ENCODE measurements around the gene CTIF. TPM values are rescaled to one million over a fixed set of nuclear protein-coding genes. Genes with fewer than 3 reads are reported as not detected.

The CTIF gene
- total RNA-seq, 1 donor from 2014 or later: 84.3 TPM

GRCh38 chr18:48611203-48611602, 72.4 kb downstream of the CTIF start:
- intact Hi-C loops (cut with DNase I): no loop called here
- no peak for DNase-seq (ENCODE audit: low spot score)

DNA sequence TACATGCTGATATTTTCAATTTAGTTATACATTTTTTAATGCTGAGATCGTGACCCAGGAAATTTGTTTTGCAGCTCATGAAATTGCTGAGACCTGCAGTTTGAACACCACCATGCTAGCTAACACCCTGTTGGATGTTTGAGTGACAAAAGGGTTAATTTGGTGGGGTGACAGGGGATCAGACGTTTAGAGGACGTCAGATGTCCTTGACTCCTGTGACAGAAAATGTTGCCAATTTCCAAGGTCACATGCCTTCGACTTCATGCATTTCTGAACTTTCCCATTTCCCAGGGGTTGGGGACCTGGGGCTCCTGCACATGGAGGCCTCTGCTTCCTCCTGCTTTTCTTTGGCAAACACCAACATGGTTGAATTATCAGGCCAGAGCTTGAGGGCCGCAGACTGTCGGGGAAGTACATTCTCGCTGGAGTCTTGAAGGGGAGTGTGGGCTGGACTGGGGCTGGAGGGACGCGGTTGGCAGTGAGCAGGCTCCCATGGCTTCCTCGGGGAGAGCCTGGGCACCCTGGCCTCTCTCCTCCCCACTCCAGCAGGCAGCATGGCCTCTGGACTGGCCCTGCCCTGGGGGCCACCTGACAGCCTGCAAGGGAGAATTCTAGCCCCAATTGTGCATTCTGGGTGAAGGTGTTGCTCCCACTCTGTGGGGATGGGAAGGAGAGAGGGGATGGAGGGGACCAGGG, 73.1 kb downstream of the CTIF start:
- DNase-seq (ENCODE audit: low spot score): no peak
- intact Hi-C loops (cut with DNase I): no loop called here

- DNase-seq (ENCODE audit: low spot score): no peak
- intact Hi-C loops (cut with DNase I): no loop called here
These were observed 73.7 kb downstream of the CTIF start for GRCh38 chr18:48612511-48612910.

DNA sequence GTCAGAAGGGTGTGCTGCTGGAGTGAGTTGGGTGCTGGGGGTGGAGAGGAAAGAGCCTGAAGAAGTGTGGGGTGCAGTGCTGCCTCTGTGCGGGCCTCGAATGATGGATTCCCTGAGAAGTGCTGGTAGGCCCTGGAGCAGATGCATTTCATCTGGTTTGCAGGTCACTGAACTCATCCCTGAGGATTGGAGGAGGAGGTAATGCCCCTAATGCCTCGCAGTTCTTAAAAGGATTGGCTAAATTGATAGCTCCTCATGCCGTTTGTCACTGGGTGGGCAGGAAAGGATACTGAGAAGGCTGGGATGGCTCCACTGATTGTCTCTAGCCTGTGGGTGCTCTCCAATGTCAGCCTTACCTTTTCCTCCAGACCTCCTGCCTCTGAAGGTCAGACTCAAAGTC, 74.1 kb downstream of the CTIF start:
- no peak for DNase-seq (ENCODE audit: low spot score)
- intact Hi-C loops (cut with DNase I): no loop called here

GRCh38 chr18:48613589-48614404, 75.0 kb downstream of the CTIF start:
- intact Hi-C loops (cut with DNase I): no loop called here
- no peak for DNase-seq (ENCODE audit: low spot score)

- no peak for DNase-seq (ENCODE audit: low spot score)
- intact Hi-C loops (cut with DNase I): no loop called here
These were observed 77.0 kb downstream of the CTIF start for GRCh38 chr18:48615566-48616401.

DNA sequence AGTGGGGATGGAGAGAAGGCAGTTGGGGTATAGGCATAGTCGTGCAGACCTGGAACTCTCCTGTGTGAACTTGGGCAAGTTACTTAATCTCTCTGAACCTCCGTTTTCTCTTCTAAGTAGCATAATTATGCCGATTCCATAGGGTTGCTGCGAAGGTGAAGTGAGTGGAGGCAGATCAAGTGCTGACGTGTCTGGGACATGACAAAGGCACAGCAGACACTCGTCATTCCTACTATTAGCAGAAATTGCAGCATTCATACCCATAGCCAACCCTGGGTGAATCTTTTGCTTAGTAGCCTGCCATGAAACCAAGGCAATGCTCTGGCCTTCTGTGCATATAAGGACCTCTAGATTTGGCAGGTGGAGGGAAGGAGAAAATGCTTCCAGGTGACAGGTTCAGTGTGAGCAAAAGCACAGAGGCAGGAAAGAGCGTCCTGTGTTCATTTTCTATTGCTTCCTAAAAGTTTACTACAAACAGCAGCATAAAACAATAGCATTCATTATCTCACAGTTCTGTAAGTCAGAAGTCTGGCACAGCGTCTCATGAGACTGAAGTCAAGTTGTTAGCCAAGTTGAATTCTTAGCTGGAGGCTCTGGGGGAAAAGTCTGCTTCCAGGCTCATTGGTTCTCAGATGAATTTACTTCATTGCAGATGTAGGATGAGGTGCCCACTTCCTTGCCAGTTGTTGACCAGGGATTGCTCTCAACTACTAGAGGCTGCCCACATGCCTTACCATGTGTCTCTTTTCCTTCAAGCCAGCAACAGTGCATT, 77.8 kb downstream of the CTIF start:
- intact Hi-C loops (cut with DNase I): no loop called here

GRCh38 chr18:48617844-48618497, 79.1 kb downstream of the CTIF start:
- DNase-seq (ENCODE audit: low spot score): no peak
- intact Hi-C loops (cut with DNase I): no loop called here

More for the DNA sequence above, 77.8 kb downstream of the CTIF start:
- DNase-seq (ENCODE audit: low spot score): no peak

- intact Hi-C loops (cut with DNase I): no loop called here
- no peak for DNase-seq (ENCODE audit: low spot score)
These were observed 80.2 kb downstream of the CTIF start for GRCh38 chr18:48619016-48619415.

- intact Hi-C loops (cut with DNase I): no loop called here
- DNase-seq (ENCODE audit: low spot score): no peak
These were observed 80.7 kb downstream of the CTIF start for GRCh38 chr18:48619501-48619900.

DNA sequence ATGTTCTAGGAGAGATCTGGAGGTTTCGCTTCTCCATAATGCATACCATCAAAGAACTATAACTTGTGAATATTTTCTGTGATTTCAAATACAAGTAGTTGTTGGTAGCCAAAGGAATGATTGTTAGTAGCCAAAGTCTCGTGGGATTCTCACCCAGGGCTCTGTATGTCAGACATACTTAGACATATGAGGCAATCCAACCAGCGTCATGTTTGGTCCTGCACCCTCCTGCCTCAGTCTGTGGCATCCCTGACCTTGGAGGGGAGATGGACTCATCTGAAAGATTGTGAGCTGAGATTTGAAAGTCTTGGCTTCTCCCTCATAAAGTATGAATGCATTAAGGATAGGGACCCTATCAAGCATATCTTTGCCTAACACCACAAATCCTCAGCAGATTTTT, 81.2 kb downstream of the CTIF start:
- no peak for DNase-seq (ENCODE audit: low spot score)
- intact Hi-C loops (cut with DNase I): no loop called here

- intact Hi-C loops (cut with DNase I): no loop called here
- no peak for DNase-seq (ENCODE audit: low spot score)
These were observed 82.4 kb downstream of the CTIF start for GRCh38 chr18:48621240-48621639.

DNA sequence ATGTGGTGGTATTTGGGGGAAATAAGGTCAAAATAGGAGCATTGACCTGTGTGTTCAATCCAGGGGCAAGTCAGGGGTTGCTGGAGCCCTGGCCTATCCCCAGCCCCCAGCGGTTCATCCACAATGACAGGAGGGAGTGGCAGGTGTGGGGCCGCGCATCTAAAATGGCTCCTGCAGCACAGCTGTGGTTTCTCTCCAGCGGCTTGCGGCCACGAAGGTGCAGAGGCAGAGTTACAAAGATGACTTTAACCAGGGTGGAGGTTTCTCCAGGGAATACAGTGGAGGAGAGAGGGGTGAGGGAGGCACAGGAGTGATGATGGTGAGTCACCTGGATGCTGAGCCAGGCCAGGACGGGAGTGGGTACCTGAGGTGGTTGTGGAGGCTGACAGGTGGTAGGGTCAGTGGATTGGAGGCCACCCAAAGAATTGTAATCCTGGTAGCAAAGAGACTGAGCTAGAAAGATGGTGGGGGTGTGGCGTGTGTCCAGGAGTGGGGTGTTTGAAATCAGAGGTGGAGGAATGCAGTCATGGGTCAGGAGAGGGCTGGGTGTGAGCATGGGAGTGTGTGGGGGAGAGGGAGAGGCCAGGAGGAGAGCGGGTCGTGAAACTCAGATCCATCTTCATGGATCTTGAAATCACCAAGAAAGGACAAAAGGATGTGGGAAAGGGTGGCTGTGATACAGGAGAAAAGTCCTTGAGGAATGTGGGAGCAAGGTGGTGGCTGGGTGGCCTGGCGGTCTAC, 83.2 kb downstream of the CTIF start:
- no peak for DNase-seq (ENCODE audit: low spot score)
- intact Hi-C loops (cut with DNase I): no loop called here

DNA sequence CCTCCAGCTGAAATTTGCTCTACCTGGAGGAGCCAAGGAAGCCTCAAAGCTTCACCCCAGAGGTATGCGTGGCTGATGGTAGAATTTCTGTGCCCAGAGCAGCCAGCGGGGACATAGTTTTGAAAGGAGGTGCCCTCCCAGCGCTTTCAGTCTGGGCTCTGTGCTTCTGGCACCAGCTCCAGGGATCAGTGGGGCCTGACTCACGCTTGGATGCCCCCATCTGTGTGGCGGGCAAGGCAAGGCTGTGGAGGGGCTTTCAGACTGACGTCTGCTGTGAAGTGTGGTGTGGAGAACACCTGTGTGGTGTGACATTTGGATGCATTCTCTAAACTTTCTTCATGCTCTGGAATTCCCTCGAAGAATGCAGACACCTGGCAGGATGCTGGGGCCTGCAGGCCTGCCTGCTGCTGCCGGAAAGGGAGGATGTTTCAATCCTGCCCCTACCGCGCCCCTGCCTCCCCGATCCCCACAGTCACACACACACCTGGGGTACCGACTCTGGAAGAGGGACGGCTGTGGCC, 84.1 kb downstream of the CTIF start:
- DNase-seq (ENCODE audit: low spot score): no peak
- intact Hi-C loops (cut with DNase I): no loop called here

DNA sequence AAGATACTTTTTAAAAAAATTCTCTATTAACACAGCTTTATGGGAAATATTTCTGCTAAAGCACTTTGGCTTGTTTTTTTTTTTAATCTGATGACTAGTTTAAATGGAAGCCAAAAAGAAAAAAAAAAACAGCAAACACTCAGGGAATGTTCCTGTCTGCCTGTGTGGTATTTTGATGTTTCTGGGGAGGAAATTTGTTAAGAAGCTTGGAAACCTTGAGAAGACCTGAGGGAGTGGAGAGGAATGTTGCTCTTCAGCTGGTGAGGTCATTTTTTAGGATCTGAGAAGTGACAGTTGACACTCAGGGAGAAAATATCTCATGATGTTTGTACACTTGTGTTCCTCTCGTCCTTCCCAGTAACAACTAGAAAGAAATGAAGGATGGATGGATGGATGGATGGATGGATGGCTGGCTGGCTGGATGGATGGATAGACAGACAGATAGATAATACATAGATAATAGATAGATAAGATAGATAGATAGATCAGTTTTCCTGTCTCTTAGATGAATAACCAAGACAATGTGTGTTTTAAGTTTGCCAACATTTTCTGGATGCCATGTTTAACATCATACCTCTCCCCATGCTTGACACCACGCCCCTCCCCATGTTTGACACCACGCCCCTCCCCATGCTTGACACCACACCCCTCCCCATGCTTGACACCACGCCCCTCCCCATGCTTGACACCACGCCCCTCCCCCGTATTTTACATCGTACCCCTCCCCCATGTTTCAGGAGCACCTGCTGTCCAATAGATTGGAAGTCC, 84.8 kb downstream of the CTIF start:
- intact Hi-C loops (cut with DNase I): no loop called here
- DNase-seq (ENCODE audit: low spot score): no peak

DNA sequence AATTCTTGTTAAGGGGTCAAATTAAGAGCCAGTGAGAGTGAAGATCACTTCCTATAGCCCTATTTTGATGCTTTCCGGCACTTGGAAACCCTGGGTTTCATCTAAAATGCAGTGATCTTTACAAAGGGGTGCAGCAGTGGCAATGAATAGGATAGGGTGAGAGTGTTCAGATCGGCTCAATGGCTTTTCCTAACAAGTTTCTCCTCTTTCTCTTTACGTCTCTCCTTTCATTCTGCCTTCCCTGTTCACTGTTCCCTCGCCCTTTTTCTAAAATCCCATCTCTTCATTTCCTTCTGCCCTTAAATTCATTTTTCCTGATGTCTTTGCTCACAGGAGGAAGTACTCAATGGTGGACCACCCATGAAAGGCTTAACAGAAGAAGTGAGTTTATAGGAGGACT, 86.0 kb downstream of the CTIF start:
- DNase-seq (ENCODE audit: low spot score): no peak
- intact Hi-C loops (cut with DNase I): no loop called here

- no peak for DNase-seq (ENCODE audit: low spot score)
- intact Hi-C loops (cut with DNase I): no loop called here
These were observed 88.4 kb downstream of the CTIF start for GRCh38 chr18:48627216-48627615.

Data from cardiac septum (tissue), 1 donor.